GM12801 (cell line): Measurements from ENCODE around the gene BLCAP.

Experiments used
- TF ChIP-seq, protein P1 (sequence below): IDR thresholded peaks from one replicate; pipeline ENCODE4 v1.5.1; 2011; ENCODE audit warnings: control low read depth; ENCODE audit not compliant: insufficient read length; ENCODE audit errors: extremely low read depth

BLCAP gene

DNA sequence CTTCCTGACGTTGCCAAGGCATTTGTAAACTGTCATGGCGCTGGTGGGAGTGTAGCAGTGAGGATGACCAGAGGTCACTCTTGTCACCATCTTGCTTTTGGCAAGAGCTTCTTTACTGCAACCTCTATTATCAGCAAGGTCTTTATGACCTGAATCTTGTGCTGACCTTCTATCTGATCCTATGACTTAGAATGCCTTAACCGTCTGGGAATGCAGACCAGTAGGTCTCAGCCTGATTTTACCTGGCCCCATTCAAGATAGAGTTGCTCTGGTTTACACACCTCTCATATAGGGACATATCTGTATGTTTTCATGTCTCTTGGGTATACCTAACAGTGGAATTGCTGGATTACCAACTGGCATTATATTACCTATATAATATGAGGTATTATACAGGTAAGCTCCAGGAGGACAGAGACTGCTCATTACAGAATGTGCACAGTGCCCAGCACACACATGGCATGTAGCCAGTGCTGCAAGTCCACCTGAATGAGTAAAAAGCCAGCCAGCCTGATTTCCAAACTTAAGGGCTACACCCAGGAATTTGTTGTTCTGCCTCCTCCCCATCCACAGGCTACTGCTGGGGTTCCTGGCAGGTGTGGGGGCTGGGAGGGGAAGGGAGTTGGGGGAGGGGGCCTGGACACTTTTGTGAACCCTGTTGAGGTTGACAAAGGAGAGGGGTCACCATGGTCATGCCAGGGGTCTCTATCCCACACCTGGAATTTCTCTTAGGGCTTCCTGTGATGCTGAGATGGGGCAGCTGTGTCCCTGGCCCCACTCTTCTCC, 35.2 kb upstream of the BLCAP start:
- TF ChIP-seq, protein P1, sequence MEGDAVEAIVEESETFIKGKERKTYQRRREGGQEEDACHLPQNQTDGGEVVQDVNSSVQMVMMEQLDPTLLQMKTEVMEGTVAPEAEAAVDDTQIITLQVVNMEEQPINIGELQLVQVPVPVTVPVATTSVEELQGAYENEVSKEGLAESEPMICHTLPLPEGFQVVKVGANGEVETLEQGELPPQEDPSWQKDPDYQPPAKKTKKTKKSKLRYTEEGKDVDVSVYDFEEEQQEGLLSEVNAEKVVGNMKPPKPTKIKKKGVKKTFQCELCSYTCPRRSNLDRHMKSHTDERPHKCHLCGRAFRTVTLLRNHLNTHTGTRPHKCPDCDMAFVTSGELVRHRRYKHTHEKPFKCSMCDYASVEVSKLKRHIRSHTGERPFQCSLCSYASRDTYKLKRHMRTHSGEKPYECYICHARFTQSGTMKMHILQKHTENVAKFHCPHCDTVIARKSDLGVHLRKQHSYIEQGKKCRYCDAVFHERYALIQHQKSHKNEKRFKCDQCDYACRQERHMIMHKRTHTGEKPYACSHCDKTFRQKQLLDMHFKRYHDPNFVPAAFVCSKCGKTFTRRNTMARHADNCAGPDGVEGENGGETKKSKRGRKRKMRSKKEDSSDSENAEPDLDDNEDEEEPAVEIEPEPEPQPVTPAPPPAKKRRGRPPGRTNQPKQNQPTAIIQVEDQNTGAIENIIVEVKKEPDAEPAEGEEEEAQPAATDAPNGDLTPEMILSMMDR: no peak

DNA sequence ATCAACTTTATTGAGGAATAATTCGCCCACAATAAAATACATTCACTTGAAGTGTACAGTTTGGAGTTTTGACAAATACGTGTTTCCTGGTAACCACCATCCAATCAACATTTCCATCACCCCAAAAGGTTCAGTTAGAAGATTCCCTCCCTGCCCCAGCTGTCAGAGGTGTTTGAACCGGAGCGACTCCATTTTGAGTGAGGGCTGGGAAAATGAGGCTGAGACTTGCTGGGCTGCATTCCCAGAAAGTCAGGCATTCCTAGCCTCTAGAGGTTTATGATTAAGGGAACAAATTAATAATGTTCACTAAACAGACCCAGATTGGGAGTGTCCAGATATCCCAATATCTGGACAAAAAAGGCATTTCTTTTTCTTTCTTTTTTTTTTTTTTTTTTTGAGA, 33.0 kb upstream of the BLCAP start:
- TF ChIP-seq, protein P1: no peak

DNA sequence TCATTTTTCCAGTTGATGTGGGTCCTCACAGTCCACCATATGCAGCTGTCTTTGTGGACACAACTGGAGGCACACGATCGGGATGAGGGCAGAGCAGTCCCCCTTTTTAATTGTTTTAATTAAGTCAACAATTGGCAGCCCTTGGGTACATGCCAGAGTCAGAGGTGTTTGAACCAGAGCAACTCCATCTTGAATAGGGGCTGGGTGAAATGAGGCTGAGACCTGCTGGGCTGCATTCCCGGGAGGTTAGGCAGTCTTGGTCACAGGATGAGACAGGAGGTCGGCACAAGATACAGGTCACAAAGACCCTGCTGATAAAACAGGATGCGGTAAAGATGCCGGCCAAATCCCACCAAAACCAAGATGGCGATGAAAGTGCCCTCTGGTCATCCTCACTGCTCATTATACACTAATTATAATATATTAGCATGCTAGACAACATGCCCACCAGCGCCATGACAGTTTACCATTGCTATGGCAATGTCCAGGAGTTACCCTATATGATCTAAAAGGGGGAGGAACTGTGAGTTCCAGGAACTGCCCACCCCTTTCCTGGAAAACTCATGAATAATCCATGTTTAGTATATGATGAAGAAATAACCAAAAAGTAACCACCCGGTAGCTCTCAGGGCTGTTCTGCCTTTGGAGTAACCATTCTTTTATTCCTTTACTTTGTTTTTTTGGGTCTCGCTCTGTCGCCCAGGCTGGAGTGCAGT, 31.8 kb upstream of the BLCAP start:
- TF ChIP-seq, protein P1: no peak

DNA sequence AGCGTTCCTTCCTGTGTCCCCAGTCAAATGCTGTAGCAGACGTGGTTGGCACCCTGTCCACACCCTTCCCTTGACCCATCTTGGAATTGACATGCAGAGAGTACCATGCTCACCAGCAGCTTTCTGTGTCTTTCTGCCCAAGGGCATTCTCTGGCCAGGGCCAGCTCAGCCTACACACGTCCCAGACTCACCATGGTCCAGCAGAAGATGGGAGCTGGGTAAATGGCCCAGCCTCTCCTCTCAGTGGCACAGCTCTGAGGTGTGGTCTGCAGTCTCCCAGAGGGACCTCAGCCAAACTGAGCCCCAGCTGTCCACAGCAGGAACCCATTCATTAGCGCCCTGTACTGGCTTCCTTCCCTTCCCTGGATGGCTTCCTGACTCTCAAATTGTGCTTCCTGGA, 31.1 kb upstream of the BLCAP start:
- TF ChIP-seq, protein P1: no peak

DNA sequence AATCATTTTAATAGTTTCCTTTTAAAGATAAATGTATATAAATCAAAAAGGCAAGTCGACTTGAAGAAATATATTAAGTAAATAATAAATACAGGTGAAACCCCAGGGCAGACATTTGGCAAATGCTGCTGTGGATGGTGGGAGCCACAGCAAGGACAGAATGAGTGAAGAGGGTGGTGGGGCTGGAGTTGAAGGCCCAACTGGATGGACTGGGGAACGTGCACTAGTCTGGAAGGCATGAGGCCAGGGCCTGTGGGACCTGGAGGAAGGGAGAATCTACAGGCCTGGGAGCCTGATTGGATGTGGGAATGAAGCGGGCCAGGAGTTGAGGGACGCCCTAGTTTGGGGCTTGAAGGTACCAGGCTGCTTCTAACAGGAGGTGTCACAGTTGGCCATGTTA, 30.6 kb upstream of the BLCAP start:
- TF ChIP-seq, protein P1: no peak

DNA sequence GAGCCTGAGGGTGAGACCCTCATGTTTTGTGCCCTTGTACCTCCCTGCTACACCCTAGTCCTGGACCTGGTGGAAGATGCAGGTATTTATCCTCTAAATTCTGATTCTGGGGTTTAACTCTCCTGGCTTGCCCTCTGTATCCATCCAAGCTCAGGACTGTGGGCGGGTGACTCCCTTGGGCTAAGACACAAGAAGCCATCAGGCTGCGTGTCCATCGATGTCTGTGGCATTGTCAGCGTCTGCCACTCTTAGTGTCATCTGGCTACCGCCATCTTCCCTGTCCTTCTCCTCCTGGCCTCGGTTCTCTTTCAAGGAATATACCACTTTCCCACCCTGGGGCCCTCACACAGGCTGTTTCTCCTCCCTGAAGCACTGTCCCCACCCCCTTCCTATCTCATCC, 28.9 kb upstream of the BLCAP start:
- TF ChIP-seq, protein P1: no peak

DNA sequence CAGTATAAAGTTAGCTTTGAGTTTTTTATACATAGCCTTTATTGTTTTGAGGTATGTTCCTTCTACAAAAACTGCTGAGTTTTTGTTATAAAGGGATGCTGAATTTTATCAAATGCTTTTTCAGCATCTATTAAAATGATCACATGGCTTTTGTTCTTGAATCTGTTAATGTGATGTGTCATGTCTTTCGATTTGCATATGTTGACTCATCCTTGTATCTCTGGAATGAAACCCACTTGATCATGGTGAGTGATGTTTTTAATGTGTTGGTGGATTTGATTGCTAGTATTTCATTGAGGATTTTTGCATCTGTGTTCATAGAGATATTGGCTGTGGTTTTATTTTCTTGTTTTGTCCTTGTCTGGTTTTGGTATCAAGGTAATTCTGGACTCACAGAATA, 24.7 kb upstream of the BLCAP start:
- TF ChIP-seq, protein P1: no peak
